Sigmoid colon (tissue), 7 donors: ENCODE measurements around the gene CEPT1. TPM values are rescaled to one million over a fixed set of nuclear protein-coding genes. Genes with fewer than 3 reads are reported as not detected.
A peak's percentile ranks its signal among the peaks of the same experiment; 100 is the strongest.

ENCODE experiments used
- DNase-seq: peaks from one replicate; pipeline ENCODE4 v3.0.0-alpha.2; 2019
- H3K27ac ChIP-seq, 4 donors: fragments of 200-600 bp; sonication (generic); one replicate each; pipeline ENCODE4 v1.5.1; 2016 to 2019; ENCODE audit warnings: mild to moderate bottlenecking in 1 of 4
- H3K27me3 ChIP-seq, 3 donors: fragments of 200-600 bp; sonication (generic); one replicate each; pipeline ENCODE4 v1.5.1; 2019; ENCODE audit warnings: mild to moderate bottlenecking in 1 of 3
- H3K36me3 ChIP-seq, 4 donors: fragments of 200-600 bp; sonication (generic); one replicate each; pipeline ENCODE4 v1.5.1; 2016 to 2019
- H3K4me1 ChIP-seq, 4 donors: fragments of 200-600 bp; sonication (generic); one replicate each; pipeline ENCODE4 v1.5.1; 2017 to 2019
- H3K4me3 ChIP-seq, 4 donors: fragments of 200-600 bp; sonication (generic); one replicate each; pipeline ENCODE4 v1.5.1; 2017 to 2019; ENCODE audit warnings: mild to moderate bottlenecking in 2 of 4, moderate library complexity in 1 of 4
- H3K9me3 ChIP-seq, 4 donors: fragments of 200-600 bp in 3 of 4; sonication (generic) in 3 of 4; one replicate each; pipeline versions ENCODE4 v1.5.1 to v1.6.1; 2013 to 2019
- EP300 ChIP-seq, 4 donors: sonication (generic); formaldehyde crosslinking; IDR thresholded peaks; one replicate each; pipeline ENCODE4 v1.6.1; 2017; ENCODE audit warnings: antibody characterized with exemption in 4 of 4
- POLR2A ChIP-seq, 2 donors: fragments of 450-650 bp; IDR thresholded peaks; one replicate each; pipeline ENCODE4 v1.6.1; 2016; ENCODE audit warnings: antibody characterized with exemption in 2 of 2, mild to moderate bottlenecking in 2 of 2, moderate library complexity in 2 of 2
- POLR2AphosphoS5 ChIP-seq, 4 donors: sonication (generic); formaldehyde crosslinking; IDR thresholded peaks; one replicate each; pipeline ENCODE4 v1.6.1; 2017; ENCODE audit warnings: antibody characterized with exemption in 4 of 4
- WGBS, 2 donors: extraction: QIAGEN DNeasy Blood & Tissue Kit; methylation state at CpG; one replicate each; pipeline ENCODE4 v1.1.7; 2013; 5-methylcytosine and 5-hydroxymethylcytosine counted together
- intact Hi-C: fragments of 100-400 bp; cut with DNase I; formaldehyde crosslinking; loops from one replicate; pipeline ENCODE4 v1.15.1; 2023
- polyA plus RNA-seq, 3 donors: library from polyadenylated mRNA; stranded (reverse); fragments of 200-250 nt; gene quantifications; one replicate each; pipeline ENCODE4 v1.2.3, GENCODE V29; 2013
- total RNA-seq, 4 donors: library from RNA; depleted of rRNA; stranded (reverse); fragments of >200 nt; gene quantifications; one replicate each; pipeline ENCODE4 v1.1.0, GENCODE V29; 2016
- TF ChIP-seq, protein P1 (sequence below), 4 experiments: fragments of 450-650 bp in 3 of 4; fragments of 200-600 bp in 1 of 4; IDR thresholded peaks; one replicate each; pipeline ENCODE4 v1.5.1; 2016 to 2019; ENCODE audit warnings: antibody characterized with exemption in 4 of 4, mild to moderate bottlenecking in 3 of 4, moderate library complexity in 2 of 4
- donor health status: healthy with polysubstance abuse.
- donor health status: Bipolar disorder and iron deficiency.
- donor health status: healthy.

CEPT1 gene
- total and polyA plus RNA-seq, 7 donors: 7.2 to 41.0 (median 28.2) TPM

DNA sequence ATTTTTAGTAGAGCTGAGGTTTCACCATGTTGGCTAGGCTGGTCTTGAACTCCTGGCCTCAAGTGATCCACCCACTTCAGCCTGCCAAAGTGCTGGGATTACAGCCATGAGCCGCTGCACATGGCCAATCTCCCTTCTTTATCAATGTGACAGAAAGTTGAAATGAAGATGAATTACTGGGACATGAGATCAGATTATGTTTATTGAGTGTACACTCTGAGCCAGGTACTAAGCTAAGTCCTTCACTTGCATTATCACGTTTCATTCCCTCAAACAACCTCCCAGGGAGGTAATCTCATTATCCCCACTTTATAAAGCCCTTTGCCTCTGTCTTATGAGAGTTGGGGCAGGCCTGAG lies 81.2 kb downstream of the CEPT1 start:
- peaks cover 0 to 8% (median 0%) of the 10 kb centered on the region in 4 donors for H3K4me1 ChIP-seq
- WGBS, 2 donors: 13 to 39% methylated on average over 2 of the region's 2 CpGs
- no peak for DNase-seq
- H3K27me3 ChIP-seq: no peaks in the 10 kb centered on the region
- intact Hi-C loops: no loop called here
- no peak overlapping the region for H3K4me3 ChIP-seq
- H3K36me3 ChIP-seq: no peaks in the 10 kb centered on the region
- H3K9me3 ChIP-seq: no peaks in the 10 kb centered on the region
- no peak overlapping the region for H3K27ac ChIP-seq
- TF ChIP-seq POLR2A (IDR thresholded peaks at IDR 0.05) (no peak), EP300 (IDR thresholded peaks at IDR 0.05) (no peak), POLR2AphosphoS5 (IDR thresholded peaks at IDR 0.05) (no peak)
- TF ChIP-seq, protein P1, sequence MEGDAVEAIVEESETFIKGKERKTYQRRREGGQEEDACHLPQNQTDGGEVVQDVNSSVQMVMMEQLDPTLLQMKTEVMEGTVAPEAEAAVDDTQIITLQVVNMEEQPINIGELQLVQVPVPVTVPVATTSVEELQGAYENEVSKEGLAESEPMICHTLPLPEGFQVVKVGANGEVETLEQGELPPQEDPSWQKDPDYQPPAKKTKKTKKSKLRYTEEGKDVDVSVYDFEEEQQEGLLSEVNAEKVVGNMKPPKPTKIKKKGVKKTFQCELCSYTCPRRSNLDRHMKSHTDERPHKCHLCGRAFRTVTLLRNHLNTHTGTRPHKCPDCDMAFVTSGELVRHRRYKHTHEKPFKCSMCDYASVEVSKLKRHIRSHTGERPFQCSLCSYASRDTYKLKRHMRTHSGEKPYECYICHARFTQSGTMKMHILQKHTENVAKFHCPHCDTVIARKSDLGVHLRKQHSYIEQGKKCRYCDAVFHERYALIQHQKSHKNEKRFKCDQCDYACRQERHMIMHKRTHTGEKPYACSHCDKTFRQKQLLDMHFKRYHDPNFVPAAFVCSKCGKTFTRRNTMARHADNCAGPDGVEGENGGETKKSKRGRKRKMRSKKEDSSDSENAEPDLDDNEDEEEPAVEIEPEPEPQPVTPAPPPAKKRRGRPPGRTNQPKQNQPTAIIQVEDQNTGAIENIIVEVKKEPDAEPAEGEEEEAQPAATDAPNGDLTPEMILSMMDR (IDR thresholded peaks at IDR 0.05): no peak

DNA sequence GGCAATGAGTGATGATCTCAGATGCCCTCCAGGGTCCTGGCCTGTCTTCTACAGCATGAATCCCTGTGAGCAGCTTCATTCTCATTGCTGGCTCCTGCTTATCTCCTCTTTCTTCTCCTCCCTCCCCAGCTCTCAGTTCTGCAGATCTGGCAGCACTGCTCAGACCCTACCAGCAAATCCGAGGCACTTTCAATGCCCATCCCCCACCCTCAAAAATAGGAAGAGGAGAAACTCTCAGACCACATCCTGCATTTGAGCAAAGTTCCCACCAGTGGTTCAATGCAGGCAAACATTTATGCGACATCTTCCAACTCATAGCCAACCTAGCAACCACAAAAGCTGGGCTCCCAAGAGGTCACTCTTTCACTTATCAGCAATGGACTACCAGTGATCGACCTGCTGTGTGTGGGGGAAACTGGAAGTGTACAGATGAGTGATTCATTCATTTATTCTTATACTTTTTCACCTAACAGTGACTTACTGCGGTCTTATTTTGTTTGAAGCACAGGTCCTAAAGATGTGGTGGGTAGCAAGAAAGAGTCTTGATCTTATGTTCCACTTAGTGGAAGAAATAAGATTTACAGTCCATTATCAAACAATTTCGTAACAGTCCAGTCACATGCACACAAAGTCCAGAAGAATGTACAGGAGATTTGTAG lies 81.7 kb downstream of the CEPT1 start:
- H3K4me1 ChIP-seq: peaks cover 0 to 8% (median 0%) of the 10 kb centered on the region in 4 donors
- no peak overlapping the region for H3K27ac ChIP-seq
- TF ChIP-seq, protein P1 (IDR thresholded peaks at IDR 0.05): no peak
- TF ChIP-seq POLR2AphosphoS5 (IDR thresholded peaks at IDR 0.05) (no peak), POLR2A (IDR thresholded peaks at IDR 0.05) (no peak), EP300 (IDR thresholded peaks at IDR 0.05) (no peak)
- H3K4me3 ChIP-seq: no peak overlapping the region
- no peaks in the 10 kb centered on the region for H3K27me3 ChIP-seq
- intact Hi-C loops: loop anchor here (2.0 kb wide), 1 partner anchor 547 kb away; no protein-coding TSS in a partner anchor
- H3K36me3 ChIP-seq: no peaks in the 10 kb centered on the region
- WGBS, 2 donors: 45 to 69% methylated on average over 5 of the region's 5 CpGs
- no peaks in the 10 kb centered on the region for H3K9me3 ChIP-seq
- DNase-seq: no peak

DNA sequence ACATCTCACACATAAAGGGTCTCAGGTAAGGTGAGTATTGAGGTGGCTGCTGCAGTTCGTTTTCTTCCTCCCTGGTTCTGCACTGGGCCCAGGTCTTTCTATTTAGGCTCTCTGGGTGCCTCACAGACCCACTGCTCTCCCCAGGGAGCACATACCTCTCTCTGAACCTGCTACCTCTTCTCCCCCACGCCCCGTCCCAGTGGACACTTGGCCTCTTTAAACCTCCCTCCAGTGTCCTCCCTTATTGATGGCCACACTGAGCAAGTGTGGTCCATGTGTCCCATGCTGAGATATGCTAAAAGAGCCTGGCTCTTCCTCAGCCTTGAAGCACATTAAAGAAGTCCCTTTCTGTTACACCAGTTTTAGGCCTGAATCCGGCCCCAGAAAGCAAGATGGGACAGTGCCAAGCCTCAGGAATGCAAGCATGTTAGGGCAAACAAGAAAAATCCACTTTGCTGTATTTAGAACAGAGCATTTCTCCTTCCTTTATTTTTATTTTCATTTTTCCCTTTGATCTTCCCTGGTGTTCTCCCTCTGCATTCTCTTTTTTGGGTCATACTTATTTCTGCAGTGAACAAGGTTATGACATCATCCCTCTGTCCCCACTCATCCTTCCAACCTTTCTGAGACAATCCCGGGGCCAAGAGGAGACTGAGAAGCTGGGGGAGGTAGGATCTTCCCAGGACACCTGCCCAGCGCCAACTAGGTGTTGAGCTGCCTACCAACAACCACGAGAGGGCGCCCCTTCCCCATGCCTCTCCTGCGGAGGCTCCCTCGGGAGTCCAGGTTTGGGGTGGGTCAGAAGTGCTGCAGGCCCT lies 82.5 kb downstream of the CEPT1 start:
- no peaks in the 10 kb centered on the region for H3K36me3 ChIP-seq
- peak; percentile 83 for DNase-seq
- TF ChIP-seq, protein P1 (IDR thresholded peaks at IDR 0.05): peak; percentile 69 to 91 (median 78)
- TF ChIP-seq POLR2AphosphoS5 (IDR thresholded peaks at IDR 0.05): no peak
- peaks cover 0 to 8% (median 0%) of the 10 kb centered on the region in 4 donors for H3K4me1 ChIP-seq
- no peaks in the 10 kb centered on the region for H3K9me3 ChIP-seq
- intact Hi-C loops: loop anchor here (1.0 to 2.0 kb wide), 2 partner anchors 177 to 546 kb away; no protein-coding TSS in a partner anchor
- H3K4me3 ChIP-seq: no peak overlapping the region
- no peak overlapping the region for H3K27ac ChIP-seq
- 19% methylated on average over 10 of the region's 10 CpGs for WGBS, 2 donors
- no peaks in the 10 kb centered on the region for H3K27me3 ChIP-seq

DNA sequence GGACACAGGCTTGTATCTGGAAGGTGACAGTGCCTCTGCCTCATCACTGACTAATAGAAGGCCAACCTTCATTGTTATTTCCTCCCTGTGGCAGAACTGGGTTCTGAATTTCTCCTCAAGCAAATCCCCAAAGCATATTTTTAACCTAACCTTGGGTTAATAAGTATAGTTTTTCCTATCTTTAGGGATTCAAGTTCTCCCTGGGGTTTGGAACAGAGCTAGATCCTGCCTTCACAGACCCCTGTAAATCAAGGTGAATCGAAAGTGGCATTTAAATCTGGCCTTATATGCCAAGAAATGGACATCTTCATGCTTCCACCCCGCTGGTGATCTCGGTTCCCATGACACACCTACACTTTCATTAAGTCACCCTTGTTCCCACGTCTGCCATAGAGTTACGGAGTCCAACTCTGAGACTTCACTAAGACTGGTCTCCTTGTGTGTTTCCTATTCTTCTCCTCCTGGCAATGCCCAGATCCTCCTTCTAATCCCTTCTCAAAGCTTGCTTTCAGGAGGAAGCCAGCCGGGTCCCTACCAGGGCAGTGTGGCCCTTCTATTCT lies 83.2 kb downstream of the CEPT1 start:
- 65 to 75% methylated on average over 6 of the region's 6 CpGs for WGBS, 2 donors
- Histone ChIP-seq H3K36me3 (no peaks in the 10 kb centered on the region), H3K4me1 (peaks cover 0 to 8% (median 0%) of the 10 kb centered on the region in 4 donors), H3K4me3 (no peak overlapping the region), H3K27ac (no peak overlapping the region), H3K9me3 (no peaks in the 10 kb centered on the region), H3K27me3 (no peaks in the 10 kb centered on the region)
- DNase-seq: no peak
- TF ChIP-seq, protein P1 (IDR thresholded peaks at IDR 0.05): no peak
- TF ChIP-seq POLR2A (IDR thresholded peaks at IDR 0.05): no peak
- no peak for TF ChIP-seq EP300 (IDR thresholded peaks at IDR 0.05)
- TF ChIP-seq POLR2AphosphoS5 (IDR thresholded peaks at IDR 0.05): no peak
- intact Hi-C loops: loop anchor here (1.0 to 2.0 kb wide), 2 partner anchors 176 to 546 kb away; no protein-coding TSS in a partner anchor
